WTC11 (cell line): Measurements from ENCODE around the gene GAS6. TPM values are rescaled to one million over a fixed set of nuclear protein-coding genes. Genes with fewer than 3 reads are reported as not detected.

Experiments
- ATAC-seq: fragments of 200-7000 bp; cut with Tn5 transposase; 2 replicates; pipeline ENCODE4 v1.10.0; 2021; ENCODE audit warnings: mild to moderate bottlenecking, moderate library complexity
- CTCF ChIA-PET: fragments of 300-600 bp; sonication (Branson Sonifier 250); formaldehyde crosslinking; loops from one replicate; lab custom pipeline; 2021; ENCODE audit warnings: antibody characterized with exemption; lab: Charles Lee
- POLR2A ChIA-PET: fragments of 350-600 bp; sonication (Branson Sonifier 250); formaldehyde crosslinking; loops from one replicate; lab custom pipeline; 2021; ENCODE audit warnings: antibody characterized with exemption; lab: Charles Lee
- DNase-seq: peaks from one replicate; pipeline ENCODE4 v3.0.0; 2021; ENCODE audit warnings: low spot score
- H3K27ac Mint-ChIP-seq: 2 replicates; pipeline ENCODE4 v1.8.0; 2021; ENCODE audit warnings: mixed read lengths
- H3K27me3 Mint-ChIP-seq: 2 replicates; pipeline ENCODE4 v1.8.0; 2021; ENCODE audit warnings: low read depth, mild to moderate bottlenecking, moderate library complexity, mixed read lengths
- H3K36me3 Mint-ChIP-seq: 2 replicates; pipeline ENCODE4 v1.8.0; 2021; ENCODE audit warnings: mixed read lengths
- H3K4me1 Mint-ChIP-seq: 2 replicates; pipeline ENCODE4 v1.8.0; 2022; ENCODE audit warnings: mixed read lengths
- H3K4me3 Mint-ChIP-seq: 2 replicates; pipeline ENCODE4 v1.8.0; 2021; ENCODE audit warnings: mild to moderate bottlenecking, moderate library complexity, mixed read lengths
- H3K9me3 Mint-ChIP-seq: 2 replicates; pipeline ENCODE4 v1.8.0; 2021; ENCODE audit warnings: mixed read lengths
- CREM ChIP-seq: sonication (generic); formaldehyde crosslinking; IDR thresholded peaks from 2 replicates; pipeline ENCODE4 v1.8.1; 2022; ENCODE audit warnings: mild to moderate bottlenecking, missing genetic modification reagents, moderate library complexity
- CTCF ChIP-seq: fragments of 200-600 bp; IDR thresholded peaks from 2 replicates; pipeline ENCODE4 v1.8.0; 2022; ENCODE audit warnings: antibody characterized with exemption
- E2F4 ChIP-seq: sonication (generic); formaldehyde crosslinking; IDR thresholded peaks from 2 replicates; pipeline ENCODE4 v1.8.1; 2022; ENCODE audit warnings: low read depth, mild to moderate bottlenecking, moderate library complexity, missing genetic modification reagents, borderline replicate concordance
- ESRRA ChIP-seq: sonication (generic); formaldehyde crosslinking; IDR thresholded peaks from 2 replicates; pipeline ENCODE4 v1.8.1; 2022; ENCODE audit warnings: mild to moderate bottlenecking, missing genetic modification reagents, borderline replicate concordance
- FOXJ3 ChIP-seq: sonication (generic); formaldehyde crosslinking; IDR thresholded peaks from 2 replicates; pipeline ENCODE4 v1.9.0; 2021; ENCODE audit warnings: missing genetic modification reagents, mild to moderate bottlenecking, borderline replicate concordance
- FOXK1 ChIP-seq: sonication (generic); formaldehyde crosslinking; IDR thresholded peaks from 2 replicates; pipeline ENCODE4 v1.8.0; 2022; ENCODE audit warnings: mild to moderate bottlenecking, moderate library complexity, missing genetic modification reagents
- FOXP1 ChIP-seq: sonication (generic); formaldehyde crosslinking; IDR thresholded peaks from 2 replicates; pipeline ENCODE4 v1.8.0; 2022; ENCODE audit warnings: missing genetic modification reagents, mild to moderate bottlenecking, moderate library complexity, borderline replicate concordance
- GTF2I ChIP-seq: fragments of 250-450 bp; sonication (Bioruptor Pico); conservative IDR thresholded peaks from 2 replicates; pipeline ENCODE4 v1.4.0; 2021; ENCODE audit warnings: mild to moderate bottlenecking
- IRF1 ChIP-seq: sonication (generic); formaldehyde crosslinking; IDR thresholded peaks from 2 replicates; pipeline ENCODE4 v1.8.0; 2023; ENCODE audit warnings: missing genetic modification reagents
- MAX ChIP-seq: sonication (generic); formaldehyde crosslinking; IDR thresholded peaks from 2 replicates; pipeline ENCODE4 v1.8.0; 2022; ENCODE audit warnings: mild to moderate bottlenecking, missing genetic modification reagents
- MYBL2 ChIP-seq: sonication (generic); formaldehyde crosslinking; IDR thresholded peaks from 2 replicates; pipeline ENCODE4 v1.8.1; 2023; ENCODE audit warnings: mild to moderate bottlenecking, moderate library complexity, missing genetic modification reagents
- TCF7 ChIP-seq: sonication (generic); formaldehyde crosslinking; IDR thresholded peaks from 2 replicates; pipeline ENCODE4 v1.8.0; 2022; ENCODE audit warnings: mild to moderate bottlenecking, low read depth, missing genetic modification reagents, moderate library complexity
- TP53 ChIP-seq: sonication (generic); formaldehyde crosslinking; IDR thresholded peaks from 2 replicates; pipeline ENCODE4 v1.8.1; 2023; ENCODE audit warnings: mild to moderate bottlenecking, missing genetic modification reagents
- ZBTB21 ChIP-seq: sonication (generic); formaldehyde crosslinking; IDR thresholded peaks from 2 replicates; pipeline ENCODE4 v1.8.1; 2023; ENCODE audit warnings: mild to moderate bottlenecking, missing genetic modification reagents, borderline replicate concordance
- ZNF121 ChIP-seq: sonication (generic); formaldehyde crosslinking; IDR thresholded peaks from 2 replicates; pipeline ENCODE4 v1.8.0; 2023; ENCODE audit warnings: missing genetic modification reagents
- total RNA-seq: library from RNA; stranded (reverse); gene quantifications from 3 replicates; pipeline ENCODE4 v1.2.3, GENCODE V29; 2021
- TF ChIP-seq, protein P1 (sequence below): sonication (generic); formaldehyde crosslinking; IDR thresholded peaks from 2 replicates; pipeline ENCODE4 v1.8.0; 2023; ENCODE audit warnings: mild to moderate bottlenecking, missing genetic modification reagents
- TF ChIP-seq, protein P2 (sequence below): sonication (generic); formaldehyde crosslinking; IDR thresholded peaks from 2 replicates; pipeline ENCODE4 v1.8.0; 2022; ENCODE audit warnings: mild to moderate bottlenecking, missing genetic modification reagents
- TF ChIP-seq, protein P3 (sequence below): sonication (generic); formaldehyde crosslinking; IDR thresholded peaks from 2 replicates; pipeline ENCODE4 v1.8.0; 2022; ENCODE audit warnings: mild to moderate bottlenecking, missing genetic modification reagents
- TF ChIP-seq, protein P4 (sequence below): sonication (generic); formaldehyde crosslinking; IDR thresholded peaks from 2 replicates; pipeline ENCODE4 v1.8.1; 2023; ENCODE audit warnings: mild to moderate bottlenecking, moderate library complexity, missing genetic modification reagents

Gene GAS6
- total RNA-seq, 1 experiment from 2014 or later: 29.4 TPM

GRCh38 chr13:113781571-113781970, 82.3 kb downstream of the GAS6 start (continued):
- TF ChIP-seq, protein P1, sequence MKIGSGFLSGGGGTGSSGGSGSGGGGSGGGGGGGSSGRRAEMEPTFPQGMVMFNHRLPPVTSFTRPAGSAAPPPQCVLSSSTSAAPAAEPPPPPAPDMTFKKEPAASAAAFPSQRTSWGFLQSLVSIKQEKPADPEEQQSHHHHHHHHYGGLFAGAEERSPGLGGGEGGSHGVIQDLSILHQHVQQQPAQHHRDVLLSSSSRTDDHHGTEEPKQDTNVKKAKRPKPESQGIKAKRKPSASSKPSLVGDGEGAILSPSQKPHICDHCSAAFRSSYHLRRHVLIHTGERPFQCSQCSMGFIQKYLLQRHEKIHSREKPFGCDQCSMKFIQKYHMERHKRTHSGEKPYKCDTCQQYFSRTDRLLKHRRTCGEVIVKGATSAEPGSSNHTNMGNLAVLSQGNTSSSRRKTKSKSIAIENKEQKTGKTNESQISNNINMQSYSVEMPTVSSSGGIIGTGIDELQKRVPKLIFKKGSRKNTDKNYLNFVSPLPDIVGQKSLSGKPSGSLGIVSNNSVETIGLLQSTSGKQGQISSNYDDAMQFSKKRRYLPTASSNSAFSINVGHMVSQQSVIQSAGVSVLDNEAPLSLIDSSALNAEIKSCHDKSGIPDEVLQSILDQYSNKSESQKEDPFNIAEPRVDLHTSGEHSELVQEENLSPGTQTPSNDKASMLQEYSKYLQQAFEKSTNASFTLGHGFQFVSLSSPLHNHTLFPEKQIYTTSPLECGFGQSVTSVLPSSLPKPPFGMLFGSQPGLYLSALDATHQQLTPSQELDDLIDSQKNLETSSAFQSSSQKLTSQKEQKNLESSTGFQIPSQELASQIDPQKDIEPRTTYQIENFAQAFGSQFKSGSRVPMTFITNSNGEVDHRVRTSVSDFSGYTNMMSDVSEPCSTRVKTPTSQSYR: no peak
- no peak for TF ChIP-seq CTCF
- TF ChIP-seq E2F4: no peak
- TF ChIP-seq FOXK1 (CRISPR knock-in tag): no peak
- no peak for TF ChIP-seq MYBL2 (CRISPR knock-in tag)

- ChIA-PET POLR2A (no interaction called here), CTCF (interaction anchor here (0.6 to 1.4 kb wide), 5 partner anchors 18 to 228 kb away, joined by 3 to 4 read pairs (median 3); no protein-coding TSS in a partner anchor)
- DNase-seq (peak; percentile 81), ATAC-seq (peak; percentile 97)
- peaks cover 2% of the 10 kb centered on the region for H3K4me1 Mint-ChIP-seq
- no peaks in the 10 kb centered on the region; the same call in 1 of the 2 replicates for H3K27me3 Mint-ChIP-seq
- H3K36me3 Mint-ChIP-seq: no peaks in the 10 kb centered on the region; the same call in 1 of the 2 replicates
- H3K27ac Mint-ChIP-seq: no peak overlapping the region
- no peak overlapping the region for H3K4me3 Mint-ChIP-seq
- H3K9me3 Mint-ChIP-seq: peaks cover 2% of the 10 kb centered on the region
- TF ChIP-seq ESRRA (no peak), MAX (CRISPR knock-in tag) (peak; percentile 92), MYBL2 (CRISPR knock-in tag) (0 out of 2 replicates have a peak, but pooled peaks have one; percentile 64), GTF2I (no peak), TCF7 (0 out of 2 replicates have a peak, but pooled peaks have one; percentile 26), FOXP1 (CRISPR knock-in tag) (peak; percentile 88; the same call in 1 of the 2 replicates), TP53 (CRISPR knock-in tag) (peak; percentile 73; the same call in 1 of the 2 replicates), ZNF121 (CRISPR knock-in tag) (no peak), IRF1 (CRISPR knock-in tag) (peak; percentile 26; the same call in 1 of the 2 replicates), FOXJ3 (CRISPR knock-in tag) (no peak), E2F4 (no peak), ZBTB21 (CRISPR knock-in tag) (0 out of 2 replicates have a peak, but pooled peaks have one; percentile 28), CREM (CRISPR knock-in tag) (no peak)
- TF ChIP-seq, protein P2, sequence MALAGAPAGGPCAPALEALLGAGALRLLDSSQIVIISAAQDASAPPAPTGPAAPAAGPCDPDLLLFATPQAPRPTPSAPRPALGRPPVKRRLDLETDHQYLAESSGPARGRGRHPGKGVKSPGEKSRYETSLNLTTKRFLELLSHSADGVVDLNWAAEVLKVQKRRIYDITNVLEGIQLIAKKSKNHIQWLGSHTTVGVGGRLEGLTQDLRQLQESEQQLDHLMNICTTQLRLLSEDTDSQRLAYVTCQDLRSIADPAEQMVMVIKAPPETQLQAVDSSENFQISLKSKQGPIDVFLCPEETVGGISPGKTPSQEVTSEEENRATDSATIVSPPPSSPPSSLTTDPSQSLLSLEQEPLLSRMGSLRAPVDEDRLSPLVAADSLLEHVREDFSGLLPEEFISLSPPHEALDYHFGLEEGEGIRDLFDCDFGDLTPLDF: 0 out of 2 replicates have a peak, but pooled peaks have one; percentile 63
- TF ChIP-seq, protein P3, sequence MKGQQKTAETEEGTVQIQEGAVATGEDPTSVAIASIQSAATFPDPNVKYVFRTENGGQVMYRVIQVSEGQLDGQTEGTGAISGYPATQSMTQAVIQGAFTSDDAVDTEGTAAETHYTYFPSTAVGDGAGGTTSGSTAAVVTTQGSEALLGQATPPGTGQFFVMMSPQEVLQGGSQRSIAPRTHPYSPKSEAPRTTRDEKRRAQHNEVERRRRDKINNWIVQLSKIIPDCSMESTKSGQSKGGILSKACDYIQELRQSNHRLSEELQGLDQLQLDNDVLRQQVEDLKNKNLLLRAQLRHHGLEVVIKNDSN (CRISPR knock-in tag): 0 out of 2 replicates have a peak, but pooled peaks have one; percentile 44
- TF ChIP-seq, protein P4, sequence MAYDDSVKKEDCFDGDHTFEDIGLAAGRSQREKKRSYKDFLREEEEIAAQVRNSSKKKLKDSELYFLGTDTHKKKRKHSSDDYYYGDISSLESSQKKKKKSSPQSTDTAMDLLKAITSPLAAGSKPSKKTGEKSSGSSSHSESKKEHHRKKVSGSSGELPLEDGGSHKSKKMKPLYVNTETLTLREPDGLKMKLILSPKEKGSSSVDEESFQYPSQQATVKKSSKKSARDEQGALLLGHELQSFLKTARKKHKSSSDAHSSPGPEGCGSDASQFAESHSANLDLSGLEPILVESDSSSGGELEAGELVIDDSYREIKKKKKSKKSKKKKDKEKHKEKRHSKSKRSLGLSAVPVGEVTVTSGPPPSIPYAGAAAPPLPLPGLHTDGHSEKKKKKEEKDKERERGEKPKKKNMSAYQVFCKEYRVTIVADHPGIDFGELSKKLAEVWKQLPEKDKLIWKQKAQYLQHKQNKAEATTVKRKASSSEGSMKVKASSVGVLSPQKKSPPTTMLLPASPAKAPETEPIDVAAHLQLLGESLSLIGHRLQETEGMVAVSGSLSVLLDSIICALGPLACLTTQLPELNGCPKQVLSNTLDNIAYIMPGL (CRISPR knock-in tag): no peak
Measured at GRCh38 chr13:113777311-113778260, 86.3 kb downstream of the GAS6 start.
